ENCODE measurements around the gene TRIL. TPM values are rescaled to one million over a fixed set of nuclear protein-coding genes. Genes with fewer than 3 reads are reported as not detected.

Gene TRIL
- total RNA-seq, 1 donor from 2014 or later = 0.16 TPM

DNA sequence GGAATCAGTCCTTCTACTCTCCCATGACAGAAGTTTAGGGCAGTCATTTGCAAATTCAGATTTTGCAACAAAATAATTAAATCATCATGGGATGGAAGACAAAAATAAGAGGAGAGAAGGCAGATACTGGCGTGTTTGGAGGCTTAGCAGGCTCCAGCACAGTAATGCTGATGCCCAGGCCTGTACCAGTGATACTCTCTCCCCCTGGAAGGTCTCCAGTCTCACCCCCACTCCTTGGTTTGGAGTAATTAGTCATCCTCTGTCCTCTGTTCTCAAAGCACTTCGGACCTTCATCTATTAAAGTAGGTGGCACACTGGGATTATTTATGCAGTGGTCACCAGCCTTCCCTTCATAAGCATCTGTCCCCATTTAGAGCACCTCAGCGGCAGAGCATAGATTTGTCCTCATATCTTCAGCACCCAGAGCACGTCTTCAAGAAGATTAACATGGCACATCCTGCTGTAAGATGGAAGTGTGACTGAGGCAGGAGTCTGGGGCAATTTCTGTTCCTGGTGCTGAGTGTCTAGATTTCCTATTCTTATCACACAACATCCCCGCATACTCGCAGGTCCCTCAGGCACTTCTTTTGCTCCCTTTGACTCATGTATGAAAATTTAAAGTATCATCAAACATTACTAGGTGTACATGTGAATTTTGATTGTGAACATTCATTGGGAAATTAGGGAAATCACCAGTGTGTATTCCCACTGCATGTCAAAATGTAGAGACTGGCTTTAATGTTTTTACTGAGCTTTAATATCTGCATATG is 31.3 kb upstream of the TRIL start:
- H3K36me3 Mint-ChIP-seq (ENCODE audit: low read depth) = no peaks in the 10 kb centered on the region
- intact Hi-C loops (cut with micrococcal nuclease) = no loop called here
- no peak overlapping the region for H3K27ac Mint-ChIP-seq
- H3K9me3 Mint-ChIP-seq = no peaks in the 10 kb centered on the region
- DNase-seq = no peak
- H3K4me3 Mint-ChIP-seq = no peak overlapping the region
- no peaks in the 10 kb centered on the region for H3K27me3 Mint-ChIP-seq
- H3K4me1 Mint-ChIP-seq = no peaks in the 10 kb centered on the region

DNA sequence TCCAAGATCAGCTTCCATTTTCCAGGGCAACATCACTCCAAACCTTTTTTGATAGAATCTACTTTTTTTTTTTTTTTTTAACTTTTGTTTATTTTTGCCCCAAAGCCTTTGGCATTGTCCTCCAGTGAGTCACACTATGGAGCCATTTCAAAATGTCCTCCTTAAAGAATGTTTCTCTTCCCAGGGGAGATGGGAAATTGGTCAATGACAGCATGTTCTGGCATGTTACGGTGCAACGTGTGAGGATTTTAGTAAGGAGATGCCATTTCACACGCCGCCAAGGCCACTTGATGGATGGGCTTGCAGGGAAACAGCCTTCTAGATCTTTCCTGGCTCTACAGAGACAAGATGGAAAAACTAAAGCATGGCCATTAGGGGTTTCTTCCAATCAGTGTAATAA is 30.7 kb upstream of the TRIL start:
- H3K36me3 Mint-ChIP-seq (ENCODE audit: low read depth) = no peaks in the 10 kb centered on the region
- H3K4me3 Mint-ChIP-seq = no peak overlapping the region
- no peaks in the 10 kb centered on the region for H3K4me1 Mint-ChIP-seq
- intact Hi-C loops (cut with micrococcal nuclease) = no loop called here
- no peaks in the 10 kb centered on the region for H3K27me3 Mint-ChIP-seq
- no peaks in the 10 kb centered on the region for H3K9me3 Mint-ChIP-seq
- no peak overlapping the region for H3K27ac Mint-ChIP-seq
- DNase-seq = no peak

DNA sequence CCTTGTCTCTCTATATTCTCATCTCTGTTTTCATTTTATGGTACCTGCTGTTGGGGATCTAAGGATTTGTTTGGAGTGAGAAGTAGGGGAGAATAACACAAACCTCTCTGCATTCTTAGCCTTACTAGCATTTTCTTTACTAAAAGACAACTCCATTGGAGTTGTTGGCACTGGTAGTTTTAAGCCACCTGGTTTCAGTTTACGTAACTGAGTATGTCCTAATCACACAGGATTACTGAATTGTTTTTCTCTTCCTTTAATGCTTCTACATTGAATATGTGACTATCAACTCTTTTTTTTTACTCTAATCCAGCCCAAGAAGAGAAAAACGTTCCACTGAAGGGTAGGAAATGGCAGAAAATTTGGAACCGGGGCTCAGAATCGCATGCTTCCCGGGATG is 30.0 kb upstream of the TRIL start:
- Mint-ChIP-seq H3K27me3 (no peaks in the 10 kb centered on the region), H3K27ac (no peak overlapping the region), H3K4me1 (no peaks in the 10 kb centered on the region), H3K9me3 (no peaks in the 10 kb centered on the region), H3K4me3 (no peak overlapping the region), H3K36me3 (ENCODE audit: low read depth) (no peaks in the 10 kb centered on the region)
- intact Hi-C loops (cut with micrococcal nuclease) = no loop called here
- no peak for DNase-seq

DNA sequence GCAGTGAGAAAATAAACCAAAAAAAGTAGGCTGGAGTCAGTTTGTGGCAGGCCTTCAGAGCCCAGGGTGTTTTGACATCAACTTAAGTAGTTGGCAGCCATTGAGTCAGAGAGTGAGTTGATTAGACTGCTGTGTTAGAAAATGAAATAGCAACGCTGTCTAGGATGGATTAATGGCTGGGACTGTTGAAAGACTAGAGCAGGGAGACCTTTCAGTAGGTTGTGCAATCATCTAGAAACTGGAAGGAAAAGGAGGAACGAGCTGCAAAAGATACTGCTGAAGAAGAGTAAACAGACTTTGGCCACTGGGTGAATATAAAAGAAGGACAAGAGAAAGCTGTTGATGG is 28.6 kb upstream of the TRIL start:
- no peaks in the 10 kb centered on the region for H3K36me3 Mint-ChIP-seq (ENCODE audit: low read depth)
- intact Hi-C loops (cut with micrococcal nuclease) = no loop called here
- no peak overlapping the region for H3K4me3 Mint-ChIP-seq
- no peaks in the 10 kb centered on the region for H3K27me3 Mint-ChIP-seq
- no peaks in the 10 kb centered on the region for H3K4me1 Mint-ChIP-seq
- H3K9me3 Mint-ChIP-seq = no peaks in the 10 kb centered on the region
- no peak for DNase-seq
- H3K27ac Mint-ChIP-seq = no peak overlapping the region

DNA sequence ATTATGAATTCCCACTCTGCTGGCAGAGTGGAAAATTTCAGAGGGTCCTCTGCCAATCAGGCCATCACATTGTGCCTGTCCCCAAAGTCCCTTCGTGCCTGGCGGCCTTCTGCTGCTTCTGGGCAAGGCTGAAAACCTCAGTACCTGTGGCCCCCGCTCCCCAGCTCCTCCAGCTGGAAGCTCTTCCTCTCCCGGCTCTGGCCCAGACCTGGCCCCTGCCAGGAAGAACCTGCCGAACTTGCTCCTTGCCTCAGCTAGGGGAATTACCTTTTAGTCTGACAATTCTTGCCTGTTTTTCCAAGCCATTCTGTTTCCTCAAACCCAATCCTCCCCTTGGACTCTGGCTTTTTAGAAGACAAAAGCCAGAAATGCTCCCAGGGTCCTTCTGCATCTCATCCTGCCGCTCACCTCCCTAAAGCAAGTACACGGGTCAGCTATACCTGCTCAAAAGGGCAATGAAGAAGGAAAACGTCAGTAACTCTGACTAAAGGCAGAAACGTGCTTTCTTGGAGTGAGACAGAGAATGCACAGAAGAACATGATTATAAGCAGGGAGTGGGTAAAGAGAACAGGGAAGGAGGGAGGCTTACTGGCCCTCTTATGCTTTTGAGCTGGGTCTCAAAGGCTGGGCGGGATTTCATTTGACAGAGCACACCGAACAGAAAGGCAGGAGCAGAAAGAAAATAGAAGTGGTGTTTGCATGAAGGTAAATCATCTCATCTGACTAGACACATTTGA is 28.1 kb upstream of the TRIL start:
- no peaks in the 10 kb centered on the region for H3K27me3 Mint-ChIP-seq
- H3K36me3 Mint-ChIP-seq (ENCODE audit: low read depth) = no peaks in the 10 kb centered on the region
- intact Hi-C loops (cut with micrococcal nuclease) = no loop called here
- no peak overlapping the region for H3K4me3 Mint-ChIP-seq
- no peak overlapping the region for H3K27ac Mint-ChIP-seq
- H3K9me3 Mint-ChIP-seq = no peaks in the 10 kb centered on the region
- no peak for DNase-seq
- H3K4me1 Mint-ChIP-seq = no peaks in the 10 kb centered on the region

DNA sequence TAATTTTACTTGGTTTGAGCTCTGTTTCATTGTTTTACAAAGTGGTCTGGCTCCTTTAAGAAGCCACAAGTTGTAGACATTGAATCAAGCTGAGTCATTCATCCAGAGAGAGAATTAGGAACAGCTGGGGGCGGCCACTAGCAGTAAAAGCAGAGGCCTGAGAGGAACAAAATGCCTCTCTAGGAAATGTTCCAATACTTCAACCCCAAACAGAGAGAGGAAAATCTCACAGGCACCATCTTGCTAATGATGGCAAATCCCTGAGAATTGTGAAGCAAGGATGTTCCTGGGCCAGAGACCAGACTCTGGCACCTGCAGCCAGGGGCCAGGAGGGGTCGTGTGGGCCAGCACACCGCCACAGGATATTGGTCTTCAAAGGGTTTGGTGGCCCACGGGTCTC is 26.5 kb upstream of the TRIL start:
- no peaks in the 10 kb centered on the region for H3K9me3 Mint-ChIP-seq
- intact Hi-C loops (cut with micrococcal nuclease) = no loop called here
- no peaks in the 10 kb centered on the region for H3K4me1 Mint-ChIP-seq
- no peak overlapping the region for H3K4me3 Mint-ChIP-seq
- no peaks in the 10 kb centered on the region for H3K36me3 Mint-ChIP-seq (ENCODE audit: low read depth)
- no peaks in the 10 kb centered on the region for H3K27me3 Mint-ChIP-seq
- no peak overlapping the region for H3K27ac Mint-ChIP-seq
- no peak for DNase-seq

DNA sequence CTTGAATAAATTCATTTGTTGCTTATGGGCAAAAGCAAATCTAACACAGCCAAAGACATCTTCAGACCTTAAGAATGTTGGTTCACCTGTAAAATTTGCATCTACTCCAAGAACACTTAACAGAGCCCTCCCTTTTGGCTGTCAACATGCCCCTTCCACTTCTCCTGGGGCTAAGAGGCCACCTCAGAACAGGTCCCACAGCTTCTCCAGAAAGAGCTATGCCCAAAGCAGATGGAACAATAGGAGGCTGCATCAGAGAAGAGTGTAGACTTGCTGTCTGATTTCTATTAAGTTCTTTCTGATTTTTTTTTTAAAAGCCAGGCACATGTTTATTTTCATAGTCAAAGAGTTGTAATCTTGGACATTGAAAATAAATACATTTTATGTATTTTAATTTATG is 26.1 kb upstream of the TRIL start:
- intact Hi-C loops (cut with micrococcal nuclease) = no loop called here
- Mint-ChIP-seq H3K4me3 (no peak overlapping the region), H3K9me3 (no peaks in the 10 kb centered on the region), H3K27ac (no peak overlapping the region), H3K27me3 (no peaks in the 10 kb centered on the region), H3K36me3 (ENCODE audit: low read depth) (no peaks in the 10 kb centered on the region), H3K4me1 (no peaks in the 10 kb centered on the region)
- no peak for DNase-seq

DNA sequence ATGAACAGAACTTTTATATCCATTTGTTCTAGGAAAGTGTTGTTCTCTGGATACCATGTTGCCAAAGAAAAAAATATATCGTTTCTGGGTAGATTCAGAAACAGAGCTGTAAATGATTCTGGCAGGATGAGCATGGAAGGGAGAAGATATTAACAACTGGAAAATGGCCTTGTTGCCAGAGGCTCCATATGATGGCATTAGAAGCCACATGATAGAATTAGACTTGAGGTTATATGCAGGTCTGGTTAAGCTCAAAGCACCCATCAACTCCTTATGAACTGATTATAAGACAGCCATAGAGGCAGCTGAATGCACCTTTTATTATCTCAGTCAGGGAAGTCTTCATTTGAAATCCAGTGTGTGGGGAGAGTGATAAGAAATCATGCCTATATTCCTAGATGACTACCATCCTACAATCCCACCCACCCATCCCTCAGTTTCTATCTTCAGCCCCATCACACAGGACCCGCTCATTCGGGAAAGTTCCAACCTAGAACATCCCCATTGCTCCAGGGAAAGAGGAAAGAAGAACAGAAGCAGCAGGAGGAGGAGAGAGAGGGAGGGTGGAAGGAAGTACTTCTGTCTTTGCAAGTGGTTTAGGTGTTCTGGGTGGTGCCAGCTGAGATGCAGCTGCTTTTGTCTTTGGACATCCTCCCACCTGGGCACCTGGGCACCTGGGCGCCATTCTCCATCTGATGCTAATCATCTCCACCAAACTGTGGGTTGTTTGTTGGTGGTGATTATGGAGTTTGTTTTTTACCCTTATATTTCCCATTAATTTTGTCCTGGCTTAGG is 25.5 kb upstream of the TRIL start:
- Mint-ChIP-seq H3K4me3 (no peak overlapping the region), H3K27me3 (no peaks in the 10 kb centered on the region), H3K27ac (no peak overlapping the region), H3K9me3 (no peaks in the 10 kb centered on the region), H3K4me1 (no peaks in the 10 kb centered on the region), H3K36me3 (ENCODE audit: low read depth) (no peaks in the 10 kb centered on the region)
- intact Hi-C loops (cut with micrococcal nuclease) = no loop called here
- DNase-seq = no peak

DNA sequence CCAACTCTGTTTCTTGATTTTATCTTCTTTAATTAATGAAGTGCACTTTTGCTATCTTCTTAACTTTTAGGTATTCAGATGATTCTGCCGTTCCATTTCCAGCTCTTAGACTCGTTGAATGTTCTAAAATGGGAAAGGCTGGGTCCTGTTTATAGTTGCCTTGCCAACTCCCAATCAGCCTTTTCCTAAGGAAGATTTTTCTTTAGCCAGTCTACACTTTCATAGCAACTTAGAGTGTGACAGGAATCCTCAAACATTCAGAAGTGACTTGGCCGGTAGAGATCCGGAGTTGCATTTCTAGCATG is 23.0 kb upstream of the TRIL start:
- Mint-ChIP-seq H3K9me3 (no peaks in the 10 kb centered on the region), H3K4me3 (no peak overlapping the region), H3K4me1 (no peaks in the 10 kb centered on the region), H3K27me3 (no peaks in the 10 kb centered on the region), H3K27ac (no peak overlapping the region), H3K36me3 (ENCODE audit: low read depth) (no peaks in the 10 kb centered on the region)
- intact Hi-C loops (cut with micrococcal nuclease) = no loop called here
- DNase-seq = no peak

DNA sequence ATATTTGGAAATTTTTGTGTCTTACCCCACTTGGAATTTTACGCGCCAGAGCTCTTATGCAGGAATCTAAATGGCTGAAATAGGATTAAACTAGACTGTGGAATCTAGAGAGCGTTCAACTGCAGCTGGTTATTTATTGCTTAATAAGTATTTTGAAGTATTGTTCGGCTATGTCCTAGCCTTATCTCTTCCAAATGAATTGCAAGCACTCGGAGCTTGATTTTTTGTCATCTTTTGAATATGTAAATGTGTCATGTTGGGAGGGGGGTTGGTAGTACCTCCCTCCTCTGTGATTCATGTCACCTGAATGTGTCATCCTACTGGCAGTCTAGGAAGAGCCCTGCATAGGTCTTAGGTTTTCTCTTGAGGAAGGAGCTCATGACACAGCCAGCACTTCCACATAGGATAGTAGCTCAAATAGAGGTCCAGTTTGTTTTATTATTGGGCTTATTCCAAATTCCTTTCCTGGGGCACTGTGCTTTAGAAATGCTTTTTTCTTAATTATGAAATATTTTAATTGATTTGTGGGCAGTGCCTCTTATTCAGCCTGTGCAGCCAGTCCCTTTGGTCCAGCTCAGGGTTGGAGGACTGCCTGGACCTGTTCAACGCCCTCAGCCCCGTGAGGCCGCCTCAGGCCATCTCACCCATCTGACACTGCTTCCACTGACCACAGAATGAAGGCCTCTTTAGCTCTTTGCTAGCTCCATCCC is 22.5 kb upstream of the TRIL start:
- Mint-ChIP-seq H3K36me3 (ENCODE audit: low read depth) (no peaks in the 10 kb centered on the region), H3K27me3 (no peaks in the 10 kb centered on the region), H3K27ac (no peak overlapping the region), H3K4me3 (no peak overlapping the region), H3K4me1 (no peaks in the 10 kb centered on the region), H3K9me3 (no peaks in the 10 kb centered on the region)
- intact Hi-C loops (cut with micrococcal nuclease) = no loop called here
- DNase-seq = no peak

DNA sequence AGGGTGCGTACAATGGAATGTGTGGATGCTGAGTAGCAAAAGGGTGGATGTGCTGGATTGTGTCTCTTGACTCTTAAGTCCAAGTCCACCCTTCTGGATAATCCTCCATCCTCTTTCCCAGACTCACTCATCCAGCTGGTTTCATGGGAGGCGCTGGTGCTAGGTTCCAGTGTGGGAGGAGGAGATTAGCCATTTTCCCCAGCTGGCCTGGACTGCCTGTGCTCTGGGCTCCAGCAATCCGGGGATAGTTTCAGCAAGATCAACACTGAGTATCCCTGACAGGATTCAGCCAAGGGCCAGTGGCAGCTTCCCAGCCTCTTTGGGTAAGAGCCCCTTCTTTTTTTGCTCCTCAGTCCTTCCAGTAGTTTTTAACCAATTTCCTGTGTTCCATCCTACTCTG is 21.6 kb upstream of the TRIL start:
- no peak for DNase-seq
- H3K27ac Mint-ChIP-seq = no peak overlapping the region
- no peaks in the 10 kb centered on the region for H3K4me1 Mint-ChIP-seq
- no peaks in the 10 kb centered on the region for H3K36me3 Mint-ChIP-seq (ENCODE audit: low read depth)
- H3K9me3 Mint-ChIP-seq = no peaks in the 10 kb centered on the region
- no peaks in the 10 kb centered on the region for H3K27me3 Mint-ChIP-seq
- no peak overlapping the region for H3K4me3 Mint-ChIP-seq
- intact Hi-C loops (cut with micrococcal nuclease) = no loop called here

DNA sequence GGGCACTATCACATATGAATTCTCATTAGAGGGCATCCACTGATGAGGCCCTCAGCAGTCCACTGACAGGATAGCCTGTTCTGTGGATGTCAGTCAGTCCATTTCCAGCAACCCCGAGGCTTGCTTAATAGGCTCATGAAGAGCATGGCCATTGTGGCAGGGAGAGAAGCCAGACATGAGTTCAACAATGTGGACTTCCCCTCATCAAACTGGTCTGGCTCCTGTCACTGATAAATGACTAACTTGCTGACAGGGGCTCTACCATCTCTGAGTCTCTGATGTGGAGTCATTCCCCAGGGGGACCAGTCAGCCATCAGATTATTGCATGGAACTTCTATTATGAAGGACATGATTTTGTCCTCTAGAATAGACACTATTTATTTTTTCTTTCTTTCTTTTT is 19.8 kb upstream of the TRIL start:
- intact Hi-C loops (cut with micrococcal nuclease) = no loop called here
- no peak for DNase-seq
- Mint-ChIP-seq H3K36me3 (ENCODE audit: low read depth) (no peaks in the 10 kb centered on the region), H3K27ac (no peak overlapping the region), H3K27me3 (no peaks in the 10 kb centered on the region), H3K4me3 (no peak overlapping the region), H3K4me1 (no peaks in the 10 kb centered on the region), H3K9me3 (peaks cover 8% of the 10 kb centered on the region)

DNA sequence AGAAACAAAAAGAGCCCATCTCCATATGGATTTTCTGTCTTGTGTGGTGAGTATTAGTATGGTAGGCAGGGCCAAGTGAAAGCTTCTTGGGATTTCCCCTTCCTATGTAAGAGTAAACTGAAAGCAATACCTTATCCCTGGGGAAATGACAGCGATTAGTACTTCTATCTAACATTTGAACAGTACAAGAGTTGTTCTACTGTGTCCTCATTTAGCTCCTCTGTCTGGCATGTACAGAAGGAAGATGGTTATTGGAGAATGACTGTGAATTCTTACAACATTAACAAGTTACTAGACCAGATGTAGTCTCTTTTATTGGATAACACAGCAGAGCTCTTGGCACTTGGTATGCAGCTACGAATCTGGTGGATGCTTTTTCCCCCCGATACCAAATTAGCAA is 17.9 kb upstream of the TRIL start:
- DNase-seq = no peak
- no peaks in the 10 kb centered on the region for H3K27me3 Mint-ChIP-seq
- no peak overlapping the region for H3K27ac Mint-ChIP-seq
- no peaks in the 10 kb centered on the region for H3K36me3 Mint-ChIP-seq (ENCODE audit: low read depth)
- no peaks in the 10 kb centered on the region for H3K4me1 Mint-ChIP-seq
- intact Hi-C loops (cut with micrococcal nuclease) = no loop called here
- no peak overlapping the region for H3K4me3 Mint-ChIP-seq
- H3K9me3 Mint-ChIP-seq = peaks cover 14% of the 10 kb centered on the region

DNA sequence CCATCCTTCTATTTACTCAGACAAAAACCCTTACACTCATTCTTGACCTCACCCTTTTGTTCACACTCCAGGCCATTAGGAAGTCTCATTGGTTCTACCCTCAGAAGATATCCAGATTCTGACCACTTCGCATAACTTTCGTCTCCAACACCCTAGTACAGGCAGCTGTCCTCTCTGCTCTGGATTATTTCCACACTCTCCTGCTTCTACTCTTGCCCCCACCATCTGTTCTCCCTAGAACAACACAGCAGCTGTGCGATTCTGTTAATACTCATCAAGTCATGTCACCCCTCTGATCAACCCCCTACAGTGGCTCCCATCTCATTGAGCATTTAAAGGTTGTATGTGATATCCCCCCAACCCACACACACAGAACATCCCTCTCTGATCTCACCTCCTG is 15.5 kb upstream of the TRIL start:
- H3K27me3 Mint-ChIP-seq = no peaks in the 10 kb centered on the region
- peaks cover 14% of the 10 kb centered on the region for H3K9me3 Mint-ChIP-seq
- no peak overlapping the region for H3K27ac Mint-ChIP-seq
- no peaks in the 10 kb centered on the region for H3K36me3 Mint-ChIP-seq (ENCODE audit: low read depth)
- DNase-seq = no peak
- no peaks in the 10 kb centered on the region for H3K4me1 Mint-ChIP-seq
- no peak overlapping the region for H3K4me3 Mint-ChIP-seq
- intact Hi-C loops (cut with micrococcal nuclease) = no loop called here

Data from activated CD4-positive, alpha-beta T cell treated with anti-CD3 and anti-CD28 coated beads, Interleukin-2, amount 10 ng/mL, durations not matched to agents 24 days and 14 days (primary cell).